Activated CD8-positive, alpha-beta memory T cell treated with anti-CD3 and anti-CD28 coated beads for 36 hours (primary cell): Measurements from ENCODE around the gene PPIL1. TPM values are rescaled to one million over a fixed set of nuclear protein-coding genes. Genes with fewer than 3 reads are reported as not detected.

Experiments
- CTCF ChIA-PET: fragments of 350-600 bp; sonication (Branson Sonifier 250); formaldehyde crosslinking; loops from one replicate; lab custom pipeline; 2021; ENCODE audit warnings: antibody characterized with exemption; lab: Charles Lee
- POLR2A ChIA-PET: fragments of 350-600 bp; sonication (Branson Sonifier 250); formaldehyde crosslinking; loops from one replicate; lab custom pipeline; 2021; ENCODE audit warnings: antibody characterized with exemption; lab: Charles Lee
- total RNA-seq, 2 experiments: library from RNA; stranded (reverse); gene quantifications; one replicate each; pipeline ENCODE4 v1.2.3, GENCODE V29; 2021

PPIL1 gene
- total RNA-seq, 2 experiments from 2014 or later, result 60.9 to 62.8 TPM

DNA sequence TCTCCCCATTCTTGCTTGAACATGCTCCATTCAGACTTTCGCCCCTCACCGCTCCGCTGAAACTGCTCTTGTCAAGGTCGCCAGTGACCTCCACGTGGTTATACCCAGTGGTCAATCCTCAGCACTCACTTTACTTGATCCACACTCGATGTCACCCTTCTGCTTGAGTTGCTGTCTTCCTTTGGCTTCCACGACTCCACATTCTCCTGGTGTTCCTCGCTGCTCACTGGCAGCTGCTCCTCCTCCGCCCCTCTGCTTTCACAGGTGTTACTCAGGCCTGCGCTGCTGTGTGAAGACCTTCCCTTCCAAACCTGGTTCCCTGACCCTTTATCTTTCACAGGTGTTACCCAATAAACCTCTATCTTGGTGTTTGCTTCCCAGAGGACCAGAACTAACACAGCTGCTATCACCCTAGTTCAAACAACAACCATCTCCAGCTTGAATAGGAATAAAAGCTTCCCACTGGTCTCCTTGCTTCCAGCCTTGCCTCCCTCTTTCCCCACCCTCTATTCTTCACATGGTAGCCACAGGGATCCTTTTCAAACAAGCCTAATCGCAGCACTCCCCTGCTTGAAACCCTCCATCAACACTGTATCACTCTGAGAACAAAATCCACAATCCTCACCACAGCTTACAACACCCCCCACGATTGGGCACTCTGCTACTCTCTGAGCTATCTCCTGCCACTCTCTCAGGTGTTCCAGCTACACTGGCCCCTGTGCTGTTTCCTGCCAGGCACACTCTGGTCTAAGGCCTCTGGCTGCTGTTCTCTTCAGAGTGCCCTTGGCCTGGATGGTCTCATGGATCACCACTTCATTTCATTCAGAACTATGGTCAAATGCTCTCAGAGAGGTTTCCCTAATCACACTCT, 10.7 kb downstream of the PPIL1 start:
- CTCF ChIA-PET, result interaction anchor here (0.5 to 1.1 kb wide), 2 partner anchors 249 to 262 kb away, joined by 4 to 5 read pairs; no protein-coding TSS in a partner anchor
- POLR2A ChIA-PET, result interaction anchor here (0.6 kb wide), 1 partner anchor 19 kb away, joined by 3 read pairs; no protein-coding TSS in a partner anchor

GRCh38 chr6:36862848-36863382, 11.7 kb downstream of the PPIL1 start:
- CTCF ChIA-PET, result no interaction called here
- POLR2A ChIA-PET, result no interaction called here

GRCh38 chr6:36862164-36862847, 12.3 kb downstream of the PPIL1 start:
- CTCF ChIA-PET, result no interaction called here
- POLR2A ChIA-PET, result no interaction called here

- POLR2A ChIA-PET, result no interaction called here
- CTCF ChIA-PET, result interaction anchor here (0.8 kb wide), 1 partner anchor 9 kb away, joined by 3 read pairs; no protein-coding TSS in a partner anchor
Measured at GRCh38 chr6:36860126-36860525, 14.5 kb downstream of the PPIL1 start.

GRCh38 chr6:36858407-36858981, 16.1 kb downstream of the PPIL1 start:
- POLR2A ChIA-PET, result no interaction called here

DNA sequence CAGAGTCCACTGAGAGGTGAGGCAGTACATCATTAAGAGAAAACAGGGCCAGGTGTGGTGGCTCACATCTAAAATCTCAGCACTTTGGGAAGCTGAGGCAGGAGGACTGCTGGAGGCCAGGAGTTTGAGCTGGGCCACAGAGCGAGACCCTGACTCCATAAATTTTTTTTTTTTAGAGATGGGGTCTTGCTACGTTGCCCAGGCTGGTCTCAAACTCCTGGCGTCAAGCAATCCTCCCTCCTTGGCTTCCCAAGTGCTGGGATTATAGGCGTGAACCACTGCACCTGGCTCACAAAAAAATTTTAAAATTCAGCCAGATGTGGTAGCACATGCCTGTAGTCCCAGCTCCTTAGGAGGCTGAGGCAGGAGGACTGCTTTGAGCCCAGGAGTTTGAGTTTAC, 17.3 kb downstream of the PPIL1 start:
- POLR2A ChIA-PET, result no interaction called here
- CTCF ChIA-PET, result interaction anchor here (0.9 kb wide), 1 partner anchor 20 kb away, joined by 3 read pairs; no protein-coding TSS in a partner anchor

More at GRCh38 chr6:36858407-36858981, 16.1 kb downstream of the PPIL1 start:
- CTCF ChIA-PET, result no interaction called here

- ChIA-PET CTCF (no interaction called here), POLR2A (no interaction called here)
Measured at GRCh38 chr6:36856277-36856676, 18.3 kb downstream of the PPIL1 start.

DNA sequence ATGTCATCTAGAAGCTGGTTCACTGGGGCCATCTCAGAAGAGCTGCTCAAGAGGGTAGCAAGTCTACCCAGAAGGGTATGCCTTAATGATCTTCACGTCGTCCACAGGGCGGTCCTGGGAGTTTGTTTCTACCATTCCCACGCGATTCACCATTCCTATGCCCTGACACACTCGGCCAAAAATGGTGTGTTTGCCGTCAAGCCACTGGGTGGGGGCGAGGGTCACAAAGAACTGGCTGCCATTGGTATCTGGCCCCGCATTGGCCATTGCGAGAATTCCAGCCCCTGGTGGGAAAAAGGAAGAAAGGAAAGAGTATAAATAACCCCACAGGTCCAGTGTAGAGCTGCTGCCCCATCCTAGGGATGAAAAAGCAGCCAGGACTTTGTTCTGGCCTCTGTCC, 18.9 kb downstream of the PPIL1 start:
- CTCF ChIA-PET, result no interaction called here
- POLR2A ChIA-PET, result no interaction called here

GRCh38 chr6:36853325-36853724, 21.3 kb downstream of the PPIL1 start:
- ChIA-PET CTCF (interaction anchor here (1.0 to 3.3 kb wide), 3 partner anchors 32 to 165 kb away, joined by 3 to 7 read pairs (median 5); partner anchors contain the start of genes C6orf89 and PI16), POLR2A (interaction anchor here (0.9 kb wide), 1 partner anchor 8 kb away, joined by 3 read pairs; no protein-coding TSS in a partner anchor)

DNA sequence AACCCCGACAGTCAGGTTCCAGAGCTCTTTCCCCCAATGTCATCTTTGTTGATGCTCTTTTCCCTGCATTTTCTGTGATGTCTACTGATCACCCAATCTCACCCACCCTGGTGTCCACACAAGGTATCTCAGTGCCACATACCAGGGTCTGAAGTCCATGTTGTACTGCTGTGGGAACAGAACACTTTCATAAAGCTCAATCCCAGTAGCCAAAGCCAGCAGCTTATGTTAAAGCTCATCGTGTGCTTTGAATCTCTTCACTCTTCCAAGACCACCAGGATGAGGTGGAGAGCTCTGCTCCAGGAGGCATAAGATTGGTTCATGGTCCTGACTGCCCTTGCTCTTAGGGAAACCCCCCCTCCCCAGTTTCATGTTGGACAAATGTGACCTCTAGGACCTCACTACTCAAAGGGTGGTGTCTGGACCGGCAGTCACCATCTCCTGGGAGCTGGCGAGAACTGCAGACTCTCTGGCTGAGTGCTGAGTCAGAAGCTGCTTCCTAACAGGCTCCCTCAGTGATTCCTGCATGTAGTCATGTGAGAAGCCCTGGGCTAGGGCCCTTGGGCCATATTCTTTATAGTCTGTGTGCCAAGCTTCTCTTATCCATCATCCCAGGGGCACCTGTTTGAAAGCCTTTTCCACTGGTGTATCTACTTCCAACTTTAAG, 22.0 kb downstream of the PPIL1 start:
- CTCF ChIA-PET, result interaction anchor here (0.9 to 3.6 kb wide), 6 partner anchors 33 to 166 kb away, joined by 3 to 14 read pairs (median 4); partner anchors contain the start of genes C6orf89 and PI16
- POLR2A ChIA-PET, result interaction anchor here (0.6 to 0.9 kb wide), 2 partner anchors 8 to 54 kb away, joined by 3 read pairs; no protein-coding TSS in a partner anchor

DNA sequence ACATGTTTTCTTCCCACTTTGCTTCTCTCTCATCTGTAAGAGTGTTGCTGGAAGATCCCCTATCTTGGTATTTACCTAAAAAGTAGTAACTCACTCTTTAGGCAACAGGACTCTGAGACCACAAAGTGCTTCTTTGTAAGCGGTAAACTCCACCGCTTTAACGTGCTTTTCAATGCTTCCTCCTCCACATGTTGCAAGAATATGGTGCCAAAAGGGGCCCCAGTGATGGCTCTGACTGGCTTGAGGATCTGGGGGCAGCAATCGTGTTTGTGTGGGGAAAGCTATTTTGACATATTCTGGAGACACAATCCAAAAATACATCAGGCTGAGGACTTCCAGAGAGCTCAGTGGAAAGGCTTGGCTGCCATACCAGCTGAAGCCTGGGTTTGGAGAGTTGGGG, 23.0 kb downstream of the PPIL1 start:
- ChIA-PET CTCF (interaction anchor here (0.7 to 4.9 kb wide), 9 partner anchors 8 to 167 kb away, joined by 3 to 29 read pairs (median 3); no protein-coding TSS in a partner anchor), POLR2A (no interaction called here)

- POLR2A ChIA-PET, result no interaction called here
- CTCF ChIA-PET, result interaction anchor here (0.7 to 4.9 kb wide), 10 partner anchors 9 to 167 kb away, joined by 3 to 29 read pairs (median 3); no protein-coding TSS in a partner anchor
Measured at GRCh38 chr6:36851149-36851614, 23.4 kb downstream of the PPIL1 start.

DNA sequence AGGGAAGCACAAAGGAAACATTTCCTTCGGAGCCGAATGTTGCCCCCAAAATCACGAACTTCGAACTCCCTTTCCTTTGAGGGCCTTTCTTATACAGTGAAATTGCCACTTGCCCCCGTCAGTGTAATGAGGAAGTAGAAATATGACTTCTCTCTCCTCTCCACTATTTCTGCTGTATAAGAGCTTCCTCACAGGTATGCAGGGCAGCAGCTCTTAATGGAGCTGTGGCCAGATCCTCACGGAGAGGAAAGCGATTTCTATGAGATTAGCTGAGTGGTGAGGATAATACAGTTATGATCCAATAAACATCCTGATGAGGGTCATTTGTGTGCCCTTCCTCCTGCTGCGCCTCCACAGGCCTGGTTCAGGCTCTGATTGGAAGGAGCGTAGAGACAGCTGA, 24.6 kb downstream of the PPIL1 start:
- POLR2A ChIA-PET, result no interaction called here
- CTCF ChIA-PET, result interaction anchor here (1.2 to 4.9 kb wide), 3 partner anchors 44 to 83 kb away, joined by 3 to 29 read pairs (median 14); no protein-coding TSS in a partner anchor

GRCh38 chr6:36848658-36849441, 25.8 kb downstream of the PPIL1 start:
- ChIA-PET CTCF (interaction anchor here (0.6 to 4.9 kb wide), 5 partner anchors 43 to 82 kb away, joined by 3 to 29 read pairs (median 3); no protein-coding TSS in a partner anchor), POLR2A (no interaction called here)

DNA sequence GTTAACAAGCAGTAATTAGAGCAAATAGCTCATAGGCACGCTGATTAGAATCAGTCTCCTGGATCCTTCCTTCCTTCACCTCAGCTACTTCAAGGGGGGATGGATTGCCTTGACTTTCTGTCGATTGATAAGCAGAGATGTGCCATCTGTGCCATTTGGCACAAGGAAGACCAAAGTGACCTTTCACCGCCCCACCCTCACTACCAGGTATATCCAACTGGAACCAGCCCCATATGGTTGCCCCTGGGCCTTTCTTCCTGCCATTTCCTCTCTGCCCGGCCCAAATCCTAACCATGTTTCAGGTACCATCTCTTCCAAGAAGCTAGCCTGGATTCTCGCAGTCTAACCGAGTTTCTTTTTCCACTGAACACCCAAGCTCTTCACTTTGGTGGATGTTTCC, 26.6 kb downstream of the PPIL1 start:
- ChIA-PET POLR2A (no interaction called here), CTCF (interaction anchor here (0.5 to 4.9 kb wide), 4 partner anchors 12 to 346 kb away, joined by 3 to 29 read pairs (median 4); no protein-coding TSS in a partner anchor)

DNA sequence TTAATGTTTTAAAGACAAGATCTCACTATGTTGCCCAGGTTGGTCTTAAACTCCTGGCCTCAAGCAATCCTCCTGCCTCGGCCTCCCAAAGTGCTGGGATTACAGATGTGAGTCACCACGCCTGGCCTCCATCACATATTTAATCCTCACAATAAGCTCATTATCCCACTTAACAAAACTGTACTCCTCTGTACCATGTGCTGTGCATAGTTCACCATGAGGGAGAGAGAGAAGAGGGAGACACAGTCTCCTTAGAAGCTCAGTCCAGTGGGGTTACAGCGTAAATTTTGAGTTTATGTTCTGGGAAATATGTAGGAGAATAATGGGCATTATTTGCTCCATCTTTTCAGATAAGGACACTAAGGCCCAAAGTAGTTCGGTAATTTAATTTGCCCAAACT, 27.5 kb downstream of the PPIL1 start:
- ChIA-PET POLR2A (no interaction called here), CTCF (interaction anchor here (0.9 to 4.9 kb wide), 3 partner anchors 11 to 80 kb away, joined by 3 to 29 read pairs (median 4); no protein-coding TSS in a partner anchor)

DNA sequence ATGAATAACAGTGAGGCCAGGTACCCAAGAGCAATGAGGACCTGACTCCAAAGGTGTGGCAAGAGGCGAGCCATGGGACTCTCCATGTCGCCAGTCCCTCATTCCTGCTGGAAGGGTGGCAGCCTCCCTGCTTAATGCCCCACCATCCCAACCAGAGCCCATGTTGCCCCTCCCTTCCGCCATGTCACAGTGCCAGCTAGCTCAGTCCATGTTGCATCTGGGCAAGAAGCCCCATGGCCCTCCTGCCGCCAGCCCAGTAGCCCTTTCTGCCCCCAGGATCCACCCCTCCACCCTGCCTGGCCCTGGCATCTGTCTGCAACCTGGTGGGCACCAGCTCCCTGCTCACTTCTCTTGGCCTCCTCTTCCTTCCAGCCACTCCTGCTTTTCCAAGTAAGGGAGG, 29.4 kb downstream of the PPIL1 start:
- CTCF ChIA-PET, result no interaction called here
- POLR2A ChIA-PET, result interaction anchor here (0.7 to 0.8 kb wide), 2 partner anchors 8 to 18 kb away, joined by 3 read pairs; no protein-coding TSS in a partner anchor
